Mesendoderm (in vitro differentiated cells): Measurements from ENCODE around the gene ERCC8.

ENCODE experiments used
- DNase-seq: peaks from one replicate; pipeline ENCODE4 v3.0.0; 2013
- H2AK5ac ChIP-seq: 2 replicates; pipeline ENCODE4 v1.6.1; 2013; ENCODE audit warnings: low read length, inconsistent platforms
- H2BK120ac ChIP-seq: 2 replicates; pipeline ENCODE4 v1.6.1; 2013; ENCODE audit warnings: low read depth, mild to moderate bottlenecking, low read length, moderate library complexity, mixed read lengths
- H2BK15ac ChIP-seq: replicated peaks from 2 replicates; pipeline ENCODE4 v1.6.1; 2013; ENCODE audit warnings: low read depth, mild to moderate bottlenecking, moderate library complexity
- H2BK5ac ChIP-seq: 2 replicates; pipeline ENCODE4 v1.6.1; 2013; ENCODE audit warnings: low read length, inconsistent platforms
- H3K18ac ChIP-seq: 2 replicates; pipeline ENCODE4 v1.6.1; 2013; ENCODE audit warnings: mild to moderate bottlenecking, low read length, mixed read lengths
- H3K23ac ChIP-seq: one replicate; pipeline ENCODE4 v1.6.1; 2013; ENCODE audit warnings: low read length
- H3K27ac ChIP-seq: 2 replicates; pipeline ENCODE4 v1.5.1; 2013; ENCODE audit warnings: low read depth, mild to moderate bottlenecking, inconsistent platforms, low read length, moderate library complexity
- H3K27me3 ChIP-seq: 2 replicates; pipeline ENCODE4 v1.6.1; 2013; ENCODE audit warnings: low read length, control low read depth, mild to moderate bottlenecking, inconsistent platforms; ENCODE audit not compliant: insufficient read depth, poor library complexity
- H3K36me3 ChIP-seq: 2 replicates; pipeline ENCODE4 v1.6.1; 2013; ENCODE audit warnings: low read length, inconsistent platforms; ENCODE audit not compliant: control insufficient read depth, insufficient read depth
- H3K4ac ChIP-seq: one replicate; pipeline ENCODE4 v1.6.1; 2013; ENCODE audit warnings: low read depth, mild to moderate bottlenecking, low read length, moderate library complexity
- H3K4me1 ChIP-seq: 2 replicates; pipeline ENCODE4 v1.6.1; 2013; ENCODE audit warnings: low read depth, low read length, inconsistent platforms; ENCODE audit not compliant: control insufficient read depth
- H3K4me2 ChIP-seq: 2 replicates; pipeline ENCODE4 v1.6.1; 2013; ENCODE audit warnings: low read length
- H3K4me3 ChIP-seq: 2 replicates; pipeline ENCODE4 v1.5.1; 2013; ENCODE audit warnings: mild to moderate bottlenecking, low read length
- H3K56ac ChIP-seq: one replicate; pipeline ENCODE4 v1.6.1; 2013; ENCODE audit warnings: low read length
- H3K79me1 ChIP-seq: 2 replicates; pipeline ENCODE4 v1.6.1; 2013; ENCODE audit warnings: low read length, inconsistent platforms
- H3K79me2 ChIP-seq: 2 replicates; pipeline ENCODE4 v1.6.1; 2013; ENCODE audit warnings: mild to moderate bottlenecking, low read length; ENCODE audit not compliant: control insufficient read depth, insufficient read depth
- H3K9ac ChIP-seq: 2 replicates; pipeline ENCODE4 v1.6.1; 2013; ENCODE audit warnings: low read length, inconsistent platforms
- H4K5ac ChIP-seq: one replicate; pipeline ENCODE4 v1.6.1; 2013; ENCODE audit warnings: low read length
- H4K8ac ChIP-seq: one replicate; pipeline ENCODE4 v1.6.1; 2013; ENCODE audit warnings: low read depth, mild to moderate bottlenecking, control low read depth, low read length, moderate library complexity
- WGBS: extraction: QIAGEN DNeasy Blood & Tissue Kit; methylation state at CpG from one replicate; pipeline ENCODE4 v1.1.7; 2013; ENCODE audit warnings: low lambda C conversion rate, missing lambda C conversion rate; ENCODE audit not compliant: insufficient coverage; ENCODE audit errors: extremely low coverage; 5-methylcytosine and 5-hydroxymethylcytosine counted together

The ERCC8 gene

DNA sequence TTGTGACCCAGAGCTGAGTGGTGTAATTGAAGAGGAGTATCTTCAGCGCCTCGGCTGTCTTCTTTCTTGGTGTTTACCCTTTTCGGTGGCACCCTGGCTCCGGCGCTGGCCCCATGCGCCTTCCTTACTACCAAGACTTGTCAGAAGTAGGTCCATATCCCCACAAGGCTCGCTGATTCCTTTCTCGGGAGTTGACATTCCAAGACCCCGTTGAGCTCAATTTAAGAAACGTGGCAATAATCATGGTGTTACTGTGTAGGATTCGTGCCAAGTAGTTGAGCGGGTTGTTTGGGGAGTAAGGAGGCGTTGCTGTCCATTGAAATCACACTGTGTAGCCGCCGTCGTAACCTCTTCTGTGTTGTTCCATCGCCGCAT lies 930 bp upstream of the ERCC8 start:
- H2BK5ac ChIP-seq, result no peak overlapping the region
- no peak overlapping the region for H4K8ac ChIP-seq
- H3K9ac ChIP-seq, result peak overlapping the region; percentile 82
- peak overlapping the region; percentile 93 for H3K4me2 ChIP-seq
- H3K23ac ChIP-seq, result no peak overlapping the region
- H3K79me2 ChIP-seq, result peaks cover 9% of the 10 kb centered on the region
- H3K79me1 ChIP-seq, result peaks cover 4% of the 10 kb centered on the region
- H3K27me3 ChIP-seq, result no peaks in the 10 kb centered on the region
- peak overlapping the region; percentile 89 for H3K56ac ChIP-seq
- H3K4me3 ChIP-seq, result peak overlapping the region; percentile 88
- no peak overlapping the region for H2BK120ac ChIP-seq
- H3K18ac ChIP-seq, result no peak overlapping the region
- peaks cover 3% of the 10 kb centered on the region for H3K4me1 ChIP-seq
- no CpG with 5 or more reads among the region's 18 CpGs for WGBS
- H3K4ac ChIP-seq, result no peak overlapping the region
- peak; percentile 53 for DNase-seq
- no peaks in the 10 kb centered on the region for H3K36me3 ChIP-seq
- H2BK15ac ChIP-seq, result no peak overlapping the region
- no peak overlapping the region for H3K27ac ChIP-seq
- H2AK5ac ChIP-seq, result no peak overlapping the region
- H4K5ac ChIP-seq, result no peak overlapping the region

DNA sequence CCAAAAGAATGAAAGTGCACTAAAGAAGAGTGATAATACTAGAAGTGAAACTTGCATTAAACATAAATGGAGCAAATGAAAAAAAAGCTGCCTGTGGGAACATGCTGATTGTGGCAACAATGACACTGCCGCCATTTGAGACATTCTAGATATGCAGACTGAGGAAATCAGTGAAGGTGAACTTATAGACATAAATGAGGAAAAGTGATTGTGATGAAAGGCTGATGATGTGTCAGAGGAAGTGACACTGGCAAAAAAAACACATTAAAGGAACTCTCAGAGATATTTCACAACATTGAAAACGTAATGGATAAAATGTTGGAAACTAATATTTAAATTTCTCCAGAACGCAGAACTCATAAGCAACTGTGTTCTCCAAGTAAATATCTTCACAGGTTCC lies 1.2 kb downstream of the ERCC8 start:
- Histone ChIP-seq H3K23ac (no peak overlapping the region), H3K9ac (no peak overlapping the region), H3K4me3 (no peak overlapping the region), H3K79me2 (peaks cover 12% of the 10 kb centered on the region), H2AK5ac (no peak overlapping the region), H3K18ac (no peak overlapping the region), H2BK5ac (no peak overlapping the region), H4K8ac (no peak overlapping the region), H3K4me2 (no peak overlapping the region), H3K36me3 (no peaks in the 10 kb centered on the region), H3K4ac (no peak overlapping the region), H4K5ac (no peak overlapping the region), H3K27ac (no peak overlapping the region), H3K4me1 (peaks cover 3% of the 10 kb centered on the region), H3K27me3 (no peaks in the 10 kb centered on the region), H3K56ac (no peak overlapping the region), H3K79me1 (peaks cover 8% of the 10 kb centered on the region), H2BK15ac (no peak overlapping the region), H2BK120ac (no peak overlapping the region)
- no peak for DNase-seq
- WGBS, result no CpG with 5 or more reads among the region's 3 CpGs

DNA sequence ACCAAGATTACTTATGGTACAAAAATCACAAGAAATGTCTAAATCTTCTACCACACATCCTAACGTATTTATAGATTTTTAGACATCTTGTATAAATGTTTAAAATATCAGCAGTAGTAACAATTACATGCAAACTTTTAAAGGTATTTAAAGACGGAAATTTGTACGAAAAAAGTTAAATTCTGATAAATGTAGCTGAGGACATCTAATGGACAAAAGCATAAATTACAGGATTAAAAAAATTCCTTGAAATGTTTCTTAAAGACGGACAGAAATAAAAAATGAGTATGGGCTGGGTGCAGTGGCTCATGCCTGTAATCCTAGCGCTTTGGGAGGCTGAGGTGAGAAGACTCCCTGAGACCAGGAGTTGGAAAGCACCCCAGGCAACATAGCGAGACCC lies 15.8 kb downstream of the ERCC8 start:
- H3K79me2 ChIP-seq, result no peaks in the 10 kb centered on the region
- no peak for DNase-seq
- no peaks in the 10 kb centered on the region for H3K36me3 ChIP-seq

DNA sequence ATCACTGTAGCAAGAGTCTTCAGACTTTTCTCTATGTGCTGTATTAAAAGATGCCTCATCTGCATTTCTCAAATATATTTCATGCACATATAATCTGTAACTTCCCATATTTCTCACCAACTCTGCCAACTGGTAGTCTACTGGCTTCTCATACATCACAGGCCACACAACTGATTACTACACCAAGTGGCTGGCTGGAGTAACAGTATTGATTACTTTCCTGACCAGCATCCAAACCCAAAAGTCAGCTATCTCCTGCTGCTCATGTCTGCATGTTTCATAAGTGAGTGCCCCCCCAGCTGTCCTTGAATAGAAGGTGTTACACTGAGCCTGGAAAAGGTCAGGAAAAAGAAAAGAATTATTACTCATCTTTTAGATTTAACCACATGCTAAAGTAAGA lies 17.4 kb downstream of the ERCC8 start:
- no peaks in the 10 kb centered on the region for H3K36me3 ChIP-seq

More for the DNA sequence above, 15.8 kb downstream of the ERCC8 start:
- Histone ChIP-seq H2BK120ac (no peak overlapping the region), H2AK5ac (no peak overlapping the region), H3K27me3 (no peaks in the 10 kb centered on the region), H3K4me1 (no peaks in the 10 kb centered on the region), H3K27ac (no peak overlapping the region), H3K4me3 (no peak overlapping the region), H3K4me2 (no peak overlapping the region), H3K4ac (no peak overlapping the region), H2BK15ac (no peak overlapping the region), H3K18ac (no peak overlapping the region), H2BK5ac (no peak overlapping the region), H3K56ac (no peak overlapping the region), H4K5ac (no peak overlapping the region), H3K79me1 (no peaks in the 10 kb centered on the region), H3K23ac (no peak overlapping the region), H3K9ac (no peak overlapping the region), H4K8ac (no peak overlapping the region)
- WGBS, result 93% methylated on average over 3 of the region's 6 CpGs

DNA sequence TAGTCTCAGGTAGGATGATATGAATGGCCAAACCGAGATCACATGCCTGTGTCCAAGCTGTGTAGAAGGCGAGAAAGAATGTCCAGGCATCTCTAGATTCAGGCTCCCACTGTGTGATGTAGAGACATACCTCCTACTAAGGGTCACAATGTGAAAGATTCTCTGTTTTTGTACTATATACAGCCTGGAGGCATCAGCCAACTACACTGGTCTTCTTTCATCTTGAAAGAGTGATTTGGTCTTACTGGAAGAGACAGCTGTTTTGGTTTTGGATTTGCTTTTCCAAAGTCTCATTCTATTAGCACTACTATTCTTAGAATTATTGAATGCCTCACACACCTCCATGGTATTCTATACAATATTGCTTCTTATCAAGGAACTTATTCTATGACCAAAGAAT lies 26.4 kb downstream of the ERCC8 start:
- Histone ChIP-seq H3K79me1 (no peaks in the 10 kb centered on the region), H2BK120ac (no peak overlapping the region), H4K5ac (no peak overlapping the region), H2BK15ac (no peak overlapping the region), H3K56ac (no peak overlapping the region), H3K9ac (no peak overlapping the region), H2BK5ac (no peak overlapping the region), H2AK5ac (no peak overlapping the region), H3K36me3 (no peaks in the 10 kb centered on the region), H3K18ac (no peak overlapping the region), H4K8ac (no peak overlapping the region), H3K23ac (no peak overlapping the region), H3K4ac (no peak overlapping the region), H3K4me1 (no peaks in the 10 kb centered on the region), H3K4me3 (no peak overlapping the region), H3K79me2 (no peaks in the 10 kb centered on the region), H3K4me2 (no peak overlapping the region), H3K27ac (no peak overlapping the region), H3K27me3 (no peaks in the 10 kb centered on the region)
- no peak for DNase-seq
- WGBS, result no CpG with 5 or more reads among the region's 2 CpGs

More for the DNA sequence above, 17.4 kb downstream of the ERCC8 start:
- Histone ChIP-seq H3K79me1 (no peaks in the 10 kb centered on the region), H3K27ac (no peak overlapping the region), H2BK120ac (no peak overlapping the region), H3K18ac (no peak overlapping the region), H4K5ac (no peak overlapping the region), H3K9ac (no peak overlapping the region), H3K56ac (no peak overlapping the region), H3K4me2 (no peak overlapping the region), H2AK5ac (no peak overlapping the region), H2BK15ac (no peak overlapping the region), H3K4me3 (no peak overlapping the region), H3K79me2 (no peaks in the 10 kb centered on the region), H2BK5ac (no peak overlapping the region), H3K4me1 (no peaks in the 10 kb centered on the region), H3K4ac (no peak overlapping the region), H4K8ac (no peak overlapping the region), H3K23ac (no peak overlapping the region), H3K27me3 (no peaks in the 10 kb centered on the region)
- DNase-seq, result no peak

DNA sequence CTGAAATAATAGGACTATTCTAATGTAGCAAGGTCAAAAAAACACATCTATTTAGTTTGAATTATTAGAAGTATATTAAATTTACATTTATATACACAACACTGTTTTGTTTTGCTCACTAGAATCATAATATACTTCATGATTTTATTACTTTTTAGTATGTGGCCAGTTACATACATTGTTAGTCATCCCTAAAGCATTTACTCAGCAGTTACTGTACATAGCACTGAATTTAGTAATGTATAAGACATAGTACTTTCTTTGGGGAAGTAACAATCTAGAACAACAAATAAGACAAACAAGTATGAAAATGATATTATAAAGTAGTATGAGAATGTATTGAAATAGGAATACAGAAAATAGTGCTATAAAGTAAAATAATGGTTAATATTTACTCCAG lies 28.2 kb downstream of the ERCC8 start:
- no peaks in the 10 kb centered on the region for H3K27me3 ChIP-seq
- no peak overlapping the region for H3K27ac ChIP-seq
- H3K23ac ChIP-seq, result no peak overlapping the region
- H3K4ac ChIP-seq, result no peak overlapping the region
- no peak overlapping the region for H2BK120ac ChIP-seq
- H2BK5ac ChIP-seq, result no peak overlapping the region
- no peak overlapping the region for H2AK5ac ChIP-seq
- DNase-seq, result no peak
- H3K56ac ChIP-seq, result no peak overlapping the region
- H3K79me2 ChIP-seq, result no peaks in the 10 kb centered on the region
- H3K18ac ChIP-seq, result no peak overlapping the region
- H2BK15ac ChIP-seq, result no peak overlapping the region
- H3K36me3 ChIP-seq, result no peaks in the 10 kb centered on the region
- H4K5ac ChIP-seq, result no peak overlapping the region
- no peaks in the 10 kb centered on the region for H3K4me1 ChIP-seq
- no peak overlapping the region for H3K4me2 ChIP-seq
- no peak overlapping the region for H3K9ac ChIP-seq
- H3K79me1 ChIP-seq, result no peaks in the 10 kb centered on the region
- H3K4me3 ChIP-seq, result no peak overlapping the region
- no peak overlapping the region for H4K8ac ChIP-seq
